GM12873 (cell line): ENCODE data around the gene PRR5.

ENCODE experiments used
- CTCF ChIP-seq: IDR thresholded peaks from 2 replicates; pipeline ENCODE4 v1.5.1; 2012; ENCODE audit warnings: low read depth, mild to moderate bottlenecking, moderate library complexity, low read length, control low read depth; ENCODE audit not compliant: insufficient read depth; ENCODE audit errors: missing control alignments

Gene PRR5

GRCh38 chr22:44736581-44737405, 34.8 kb downstream of the PRR5 start:
- TF ChIP-seq CTCF, result no peak

GRCh38 chr22:44737406-44738346, 35.7 kb downstream of the PRR5 start:
- TF ChIP-seq CTCF, result no peak

GRCh38 chr22:44738347-44738715, 36.3 kb downstream of the PRR5 start:
- TF ChIP-seq CTCF, result no peak

GRCh38 chr22:44739024-44739423, 37.0 kb downstream of the PRR5 start:
- no peak for TF ChIP-seq CTCF

GRCh38 chr22:44740307-44740706, 38.3 kb downstream of the PRR5 start:
- no peak for TF ChIP-seq CTCF

- TF ChIP-seq CTCF, result no peak
These were observed 39.9 kb downstream of the PRR5 start for GRCh38 chr22:44741929-44742328.

- TF ChIP-seq CTCF, result no peak
These were observed 41.2 kb downstream of the PRR5 start for GRCh38 chr22:44743247-44743646.
